Dendritic cell treated with granulocyte-macrophage colony-stimulating factor and Interleukin-4, amounts not matched to agents 40 ng/mL and 50 ng/mL, for 4 days (primary cell): ENCODE results near the gene AUTS2.

Experiments
- H3K27ac Mint-ChIP-seq: one replicate; pipeline ENCODE4 v1.8.0; 2022; ENCODE audit warnings: mild to moderate bottlenecking, mixed read lengths
- H3K27me3 Mint-ChIP-seq: one replicate; pipeline ENCODE4 v1.8.0; 2022; ENCODE audit warnings: mild to moderate bottlenecking, mixed read lengths
- H3K36me3 Mint-ChIP-seq: one replicate; pipeline ENCODE4 v1.8.0; 2022; ENCODE audit warnings: low read depth, mixed read lengths
- H3K4me1 Mint-ChIP-seq: one replicate; pipeline ENCODE4 v1.8.0; 2022; ENCODE audit warnings: low read depth, mixed read lengths
- H3K4me3 Mint-ChIP-seq: one replicate; pipeline ENCODE4 v1.8.0; 2022; ENCODE audit warnings: mild to moderate bottlenecking, moderate library complexity, mixed read lengths
- H3K9me3 Mint-ChIP-seq: one replicate; pipeline ENCODE4 v1.8.0; 2022; ENCODE audit warnings: mixed read lengths
- intact Hi-C: fragments of 100-400 bp; cut with micrococcal nuclease; formaldehyde crosslinking; loops from one replicate; pipeline ENCODE4 v1.15.0; 2022

The AUTS2 gene

DNA sequence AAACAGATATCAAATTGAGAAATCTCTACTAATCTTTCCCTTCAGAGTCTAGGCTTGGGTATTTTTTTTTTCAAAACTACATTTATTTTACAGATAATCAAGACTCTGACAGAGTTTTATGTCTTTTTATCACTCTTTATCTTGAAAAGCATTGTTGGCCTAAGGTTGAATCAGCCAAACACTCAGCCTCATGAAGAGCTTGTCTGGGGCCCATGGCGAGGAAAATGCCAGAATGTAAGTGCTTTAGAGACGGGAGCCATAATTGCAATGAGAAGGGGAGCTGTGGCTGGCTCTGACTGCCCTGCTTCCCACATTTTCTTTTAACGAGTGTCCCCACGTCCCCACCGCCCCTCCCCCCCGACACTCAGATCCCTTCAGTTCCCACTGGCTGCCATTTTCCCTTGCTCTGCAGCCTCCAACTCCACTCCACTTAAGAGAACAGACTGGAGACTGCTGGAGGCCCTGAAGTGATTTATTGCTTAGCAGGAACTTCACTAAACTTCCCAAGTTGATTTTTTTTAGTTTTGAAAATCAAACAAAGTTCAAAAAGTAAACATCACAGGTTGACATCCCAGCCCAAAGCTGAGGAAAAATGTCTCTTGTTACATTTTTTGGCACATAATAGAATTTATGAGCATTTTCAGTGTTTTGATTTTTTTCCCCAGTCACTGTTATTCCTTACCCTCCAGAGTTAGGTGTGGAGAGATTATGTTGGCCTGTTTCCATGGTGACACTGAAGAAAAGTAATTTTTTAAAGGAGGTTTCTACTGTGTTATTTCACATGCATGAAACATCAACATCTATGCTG is 896.2 kb downstream of the AUTS2 start:
- Mint-ChIP-seq H3K4me1 (no peaks in the 10 kb centered on the region), H3K36me3 (no peaks in the 10 kb centered on the region), H3K4me3 (no peak overlapping the region), H3K9me3 (peaks cover 6% of the 10 kb centered on the region), H3K27me3 (no peaks in the 10 kb centered on the region), H3K27ac (no peak overlapping the region)
- intact Hi-C loops: no loop called here

GRCh38 chr7:70495033-70495376 is 896.7 kb downstream of the AUTS2 start:
- H3K9me3 Mint-ChIP-seq: peaks cover 3% of the 10 kb centered on the region

DNA sequence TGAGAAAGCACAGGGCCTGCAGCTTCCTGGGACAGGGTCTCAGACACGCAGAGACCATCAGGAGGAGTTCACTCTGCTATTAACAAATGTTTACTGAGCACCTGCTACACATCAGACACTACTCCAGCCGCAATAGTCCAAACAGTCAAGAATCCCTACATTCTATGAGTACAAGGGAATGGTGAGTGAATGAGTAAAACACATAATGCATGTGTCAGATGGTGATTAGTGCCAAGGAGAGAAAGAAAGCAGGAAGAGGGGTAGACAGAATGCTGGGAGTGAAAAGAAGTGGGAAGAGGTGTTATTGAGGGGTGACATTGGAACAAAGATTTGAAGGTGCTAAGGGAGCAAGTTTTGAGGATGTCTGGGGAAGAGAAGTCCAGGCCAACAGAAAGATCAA is 899.5 kb downstream of the AUTS2 start:
- Mint-ChIP-seq H3K9me3 (no peaks in the 10 kb centered on the region), H3K4me1 (no peaks in the 10 kb centered on the region), H3K36me3 (no peaks in the 10 kb centered on the region), H3K27ac (no peak overlapping the region), H3K27me3 (no peaks in the 10 kb centered on the region), H3K4me3 (no peak overlapping the region)
- intact Hi-C loops: no loop called here

More at GRCh38 chr7:70495033-70495376, 896.7 kb downstream of the AUTS2 start:
- H3K4me1 Mint-ChIP-seq: no peaks in the 10 kb centered on the region
- no peaks in the 10 kb centered on the region for H3K36me3 Mint-ChIP-seq
- intact Hi-C loops: no loop called here
- H3K27me3 Mint-ChIP-seq: no peaks in the 10 kb centered on the region
- H3K4me3 Mint-ChIP-seq: no peak overlapping the region
- no peak overlapping the region for H3K27ac Mint-ChIP-seq

GRCh38 chr7:70498232-70498992 is 900.1 kb downstream of the AUTS2 start:
- Mint-ChIP-seq H3K4me3 (no peak overlapping the region), H3K27me3 (no peaks in the 10 kb centered on the region), H3K27ac (no peak overlapping the region), H3K36me3 (no peaks in the 10 kb centered on the region), H3K9me3 (no peaks in the 10 kb centered on the region), H3K4me1 (no peaks in the 10 kb centered on the region)
- intact Hi-C loops: no loop called here

DNA sequence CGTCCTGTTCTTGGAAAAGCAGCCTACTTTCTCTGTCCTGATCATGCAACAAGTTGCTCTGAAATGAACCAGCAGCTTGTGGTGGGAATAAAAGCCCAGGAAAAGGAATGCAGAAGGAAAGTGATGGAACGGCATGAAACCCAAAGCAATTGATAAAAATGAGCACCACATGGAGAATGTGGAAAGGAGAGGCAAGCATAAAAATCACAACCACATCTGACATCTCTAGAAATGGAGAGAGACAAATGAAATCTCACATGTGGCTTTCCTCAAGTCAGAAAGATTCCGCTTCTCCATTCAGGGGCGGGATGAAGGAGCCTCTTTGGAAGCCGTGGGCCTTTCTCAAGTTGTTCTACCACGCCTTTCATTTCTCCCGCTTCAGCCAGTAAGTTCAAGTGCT is 902.0 kb downstream of the AUTS2 start:
- no peaks in the 10 kb centered on the region for H3K36me3 Mint-ChIP-seq
- intact Hi-C loops: no loop called here
- H3K27ac Mint-ChIP-seq: no peak overlapping the region
- no peak overlapping the region for H3K4me3 Mint-ChIP-seq
- H3K27me3 Mint-ChIP-seq: no peaks in the 10 kb centered on the region
- no peaks in the 10 kb centered on the region for H3K9me3 Mint-ChIP-seq
- H3K4me1 Mint-ChIP-seq: no peaks in the 10 kb centered on the region

- Mint-ChIP-seq H3K9me3 (no peaks in the 10 kb centered on the region), H3K4me1 (no peaks in the 10 kb centered on the region), H3K36me3 (no peaks in the 10 kb centered on the region), H3K27me3 (no peaks in the 10 kb centered on the region), H3K27ac (no peak overlapping the region), H3K4me3 (no peak overlapping the region)
- intact Hi-C loops: no loop called here
Observed at GRCh38 chr7:70502117-70502863, 904.0 kb downstream of the AUTS2 start.

GRCh38 chr7:70504254-70504653 is 906.0 kb downstream of the AUTS2 start:
- Mint-ChIP-seq H3K27me3 (no peaks in the 10 kb centered on the region), H3K27ac (no peak overlapping the region), H3K36me3 (no peaks in the 10 kb centered on the region), H3K9me3 (no peaks in the 10 kb centered on the region), H3K4me3 (no peak overlapping the region), H3K4me1 (no peaks in the 10 kb centered on the region)
- intact Hi-C loops: no loop called here

GRCh38 chr7:70505468-70505867 is 907.2 kb downstream of the AUTS2 start:
- Mint-ChIP-seq H3K27me3 (no peaks in the 10 kb centered on the region), H3K4me3 (no peak overlapping the region), H3K36me3 (no peaks in the 10 kb centered on the region), H3K27ac (no peak overlapping the region), H3K4me1 (no peaks in the 10 kb centered on the region), H3K9me3 (no peaks in the 10 kb centered on the region)
- intact Hi-C loops: no loop called here

- Mint-ChIP-seq H3K27ac (no peak overlapping the region), H3K9me3 (no peaks in the 10 kb centered on the region), H3K4me1 (no peaks in the 10 kb centered on the region), H3K4me3 (no peak overlapping the region), H3K36me3 (no peaks in the 10 kb centered on the region), H3K27me3 (no peaks in the 10 kb centered on the region)
- intact Hi-C loops: no loop called here
Observed at GRCh38 chr7:70505886-70506285, 907.6 kb downstream of the AUTS2 start.

GRCh38 chr7:70506434-70506833 is 908.2 kb downstream of the AUTS2 start:
- no peaks in the 10 kb centered on the region for H3K4me1 Mint-ChIP-seq
- intact Hi-C loops: no loop called here
- H3K36me3 Mint-ChIP-seq: no peaks in the 10 kb centered on the region
- H3K27me3 Mint-ChIP-seq: no peaks in the 10 kb centered on the region
- no peaks in the 10 kb centered on the region for H3K9me3 Mint-ChIP-seq
- no peak overlapping the region for H3K4me3 Mint-ChIP-seq
- no peak overlapping the region for H3K27ac Mint-ChIP-seq

DNA sequence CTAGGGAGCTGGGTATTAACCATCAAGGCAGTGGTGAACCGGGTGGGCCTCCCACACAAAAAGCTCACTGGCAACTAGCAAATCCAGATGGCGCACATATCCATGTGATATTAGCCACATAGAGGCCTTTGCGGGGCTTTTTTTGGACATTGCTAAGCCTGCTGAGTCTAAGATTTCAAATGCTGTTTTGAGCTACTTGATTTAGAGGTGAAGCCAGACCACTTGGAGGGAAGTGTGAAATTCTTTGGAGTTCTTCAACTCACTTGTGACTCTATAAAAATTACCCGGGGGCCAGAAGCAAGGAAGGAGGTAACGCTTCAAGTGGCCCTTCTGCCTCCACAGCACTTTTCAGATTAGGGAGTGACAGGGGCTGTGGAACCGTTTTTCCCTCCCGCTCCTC is 913.9 kb downstream of the AUTS2 start:
- Mint-ChIP-seq H3K27me3 (no peaks in the 10 kb centered on the region), H3K4me3 (no peak overlapping the region), H3K9me3 (no peaks in the 10 kb centered on the region), H3K27ac (no peak overlapping the region), H3K4me1 (no peaks in the 10 kb centered on the region), H3K36me3 (no peaks in the 10 kb centered on the region)
- intact Hi-C loops: no loop called here

DNA sequence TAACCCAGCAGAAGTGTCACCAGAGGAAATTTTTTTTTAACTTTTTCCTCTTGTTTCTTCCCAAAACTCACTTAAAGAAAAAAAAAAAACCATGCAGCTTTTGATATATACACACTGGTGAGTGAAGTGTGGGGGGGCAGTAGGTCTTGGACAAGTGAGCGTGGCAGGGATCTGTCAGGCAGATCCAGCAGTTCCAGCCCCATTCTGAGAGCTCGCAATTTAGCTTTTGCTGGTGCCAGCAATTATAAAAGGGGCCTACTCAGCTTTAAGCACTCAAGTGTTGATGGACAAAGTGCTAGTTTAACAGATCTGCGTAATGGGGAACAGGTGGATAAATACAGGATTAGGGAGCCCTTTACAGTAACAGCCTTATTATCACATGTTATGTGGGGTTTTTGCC is 914.5 kb downstream of the AUTS2 start:
- Mint-ChIP-seq H3K4me3 (no peak overlapping the region), H3K27me3 (no peaks in the 10 kb centered on the region), H3K9me3 (no peaks in the 10 kb centered on the region), H3K27ac (no peak overlapping the region), H3K4me1 (no peaks in the 10 kb centered on the region), H3K36me3 (no peaks in the 10 kb centered on the region)
- intact Hi-C loops: no loop called here

GRCh38 chr7:70520611-70521010 is 922.3 kb downstream of the AUTS2 start:
- Mint-ChIP-seq H3K9me3 (peaks cover 5% of the 10 kb centered on the region), H3K4me1 (no peaks in the 10 kb centered on the region), H3K4me3 (no peak overlapping the region), H3K27ac (no peak overlapping the region), H3K36me3 (no peaks in the 10 kb centered on the region), H3K27me3 (no peaks in the 10 kb centered on the region)
- intact Hi-C loops: no loop called here

- Mint-ChIP-seq H3K4me3 (no peak overlapping the region), H3K27ac (no peak overlapping the region), H3K4me1 (no peaks in the 10 kb centered on the region), H3K27me3 (no peaks in the 10 kb centered on the region), H3K36me3 (no peaks in the 10 kb centered on the region), H3K9me3 (peaks cover 5% of the 10 kb centered on the region)
- intact Hi-C loops: no loop called here
Observed at GRCh38 chr7:70523249-70523988, 925.1 kb downstream of the AUTS2 start.
